Posterior vena cava (tissue), 2 donors: ENCODE data around the gene DNAL1. TPM values are rescaled to one million over a fixed set of nuclear protein-coding genes. Genes with fewer than 3 reads are reported as not detected.
"Not testable (repeated sequence)": the region's sequence is repeated elsewhere in the genome, so short reads cannot be mapped to it uniquely, and the experiment has no call there.

Experiments
- DNase-seq: peaks from one replicate; pipeline ENCODE4 v3.0.0-alpha.2; 2020; ENCODE audit warnings: low spot score
- intact Hi-C, 2 donors: fragments of 100-400 bp; cut with DNase I; formaldehyde crosslinking; loops; one replicate each; pipeline versions ENCODE4 v1.14.1 to v1.14.2; 2022 to 2023
- total RNA-seq, 2 donors: library from RNA; stranded (reverse); fragmentation: NEBNext Ultra II Directional; extraction: Animal tissue kit (Norgen Biotek cat#: 25700); gene quantifications; one replicate each; pipeline ENCODE4 v1.2.1, GENCODE V29; 2021
- donor health status: DM: yes; HTN: yes; CAD: no.
- donor health status: DM: yes; HTN: yes; CAD: no.

Gene DNAL1
- total RNA-seq, 2 donors from 2014 or later, result 20.2 to 32.7 TPM

DNA sequence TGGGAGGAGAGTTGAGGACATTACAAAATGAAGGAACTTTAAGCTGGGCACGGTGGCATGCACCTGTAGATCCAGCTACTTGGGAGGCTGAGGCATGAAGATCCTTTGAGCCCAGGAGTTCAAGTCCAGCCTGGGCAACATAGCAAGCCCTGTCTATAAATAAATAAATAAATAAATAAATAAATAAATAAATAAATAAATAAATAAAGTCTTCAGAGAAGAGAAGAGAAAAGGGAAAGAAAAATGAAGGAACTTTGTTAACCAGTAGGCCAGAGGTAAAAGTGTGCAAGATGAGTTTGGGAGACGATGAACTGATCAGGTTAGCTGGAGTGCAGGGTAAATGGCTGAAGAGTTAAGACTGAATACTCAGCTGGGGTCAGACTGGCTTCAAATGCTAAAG is 49.3 kb downstream of the DNAL1 start:
- no peak for DNase-seq
- intact Hi-C loops, result no loop called here

DNA sequence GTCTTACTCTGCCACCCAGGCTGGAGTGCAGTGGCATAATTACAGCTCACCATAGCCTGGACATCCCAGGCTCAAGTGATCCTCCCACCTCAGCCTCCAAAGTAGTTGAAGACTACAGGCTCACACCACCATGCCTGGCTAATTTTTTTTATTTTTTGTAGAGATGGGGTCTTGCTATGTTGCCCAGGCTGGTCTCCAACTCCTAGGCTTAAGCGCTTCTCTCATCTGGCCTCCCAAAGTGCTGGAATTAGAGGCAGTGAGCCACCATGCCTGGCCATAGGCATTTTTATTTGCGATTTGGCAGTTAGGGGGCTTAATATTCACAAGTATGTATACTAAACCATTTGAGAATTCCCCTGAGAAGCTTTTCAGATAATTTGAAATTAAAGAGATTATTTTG is 50.3 kb downstream of the DNAL1 start:
- intact Hi-C loops, result no loop called here

DNA sequence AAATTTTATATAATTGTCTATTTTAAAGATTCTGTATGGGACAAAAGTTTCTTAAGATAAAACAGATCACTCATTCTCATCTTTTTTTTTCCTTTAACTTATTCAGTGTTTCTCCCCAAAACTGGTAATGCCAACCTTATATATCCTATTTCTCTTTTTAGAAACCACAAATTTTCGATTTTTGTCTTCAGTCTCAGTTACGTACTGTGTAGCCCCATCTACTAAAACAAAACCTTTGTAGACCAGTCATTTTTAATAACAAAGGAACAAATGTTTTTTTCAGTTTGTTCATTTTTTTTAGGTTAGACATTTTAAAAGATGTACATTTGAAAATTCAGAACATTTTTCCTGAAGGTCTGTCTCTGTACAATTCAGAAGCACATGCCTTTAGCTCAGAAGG is 51.2 kb downstream of the DNAL1 start:
- intact Hi-C loops, result no loop called here
- DNase-seq, result no peak

More for the DNA sequence above, 50.3 kb downstream of the DNAL1 start:
- DNase-seq, result no peak

DNA sequence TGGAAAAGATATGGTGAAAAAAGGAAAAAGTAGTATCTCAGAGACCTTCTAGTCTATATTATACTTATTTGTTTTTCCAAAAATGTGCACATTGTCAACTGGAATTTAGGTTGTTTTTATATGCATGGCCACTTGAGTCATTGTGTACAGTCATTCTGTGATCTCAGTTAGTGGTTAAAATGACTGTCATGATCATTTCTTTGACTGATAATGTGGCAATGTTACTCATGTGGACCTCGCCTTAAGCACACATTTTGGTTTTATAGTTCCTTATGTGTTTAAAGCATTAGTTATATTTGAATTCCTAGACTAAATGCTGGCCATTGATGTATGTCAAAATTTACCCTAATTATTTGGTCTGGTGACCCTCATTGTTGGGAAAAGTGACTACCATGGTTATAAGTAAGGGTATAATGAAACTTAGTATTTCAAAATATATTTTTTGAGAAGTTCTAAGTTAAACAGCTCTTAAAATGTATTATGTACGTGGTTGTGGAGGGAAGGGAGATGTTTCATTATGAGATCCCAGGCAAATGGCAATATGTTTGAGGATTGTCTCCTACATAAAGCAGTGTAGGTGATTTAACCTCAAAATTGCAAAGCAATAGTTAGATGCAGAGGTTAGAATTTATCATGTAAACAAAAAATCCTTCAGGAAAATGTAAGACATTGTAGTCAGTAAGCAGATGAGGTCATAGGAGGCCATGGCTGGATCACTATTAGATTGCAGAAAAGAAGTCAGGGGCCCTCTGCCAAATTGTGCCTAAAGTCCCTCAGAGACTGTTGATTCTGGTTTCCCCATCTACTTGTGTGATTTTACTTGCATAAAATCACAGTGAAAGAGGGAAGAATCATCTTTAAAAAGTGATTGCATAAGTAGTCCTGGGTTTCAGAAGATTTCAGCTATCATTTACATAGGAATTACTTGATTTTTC is 51.9 kb downstream of the DNAL1 start:
- intact Hi-C loops, result no loop called here
- DNase-seq, result no peak

DNA sequence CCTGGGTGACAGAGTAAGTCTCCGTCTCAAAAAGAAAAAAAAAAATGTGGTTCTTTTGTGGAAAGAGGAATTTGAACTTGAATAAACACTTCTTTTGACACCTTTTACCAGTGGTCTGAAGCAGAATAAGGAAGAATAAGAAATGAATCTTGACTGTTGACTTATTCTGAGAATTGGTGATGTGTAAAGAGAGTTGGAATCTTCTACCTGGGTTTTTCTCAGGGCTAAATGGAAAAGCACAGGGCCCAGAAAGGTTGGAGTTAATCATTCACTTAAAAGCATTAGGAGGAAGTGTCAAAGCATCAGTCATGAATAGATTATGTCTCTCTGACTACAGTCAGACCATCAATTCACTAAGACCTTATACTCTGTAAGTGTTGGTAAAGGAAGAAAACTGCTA is 55.5 kb downstream of the DNAL1 start:
- DNase-seq, result no peak
- intact Hi-C loops, result no loop called here

DNA sequence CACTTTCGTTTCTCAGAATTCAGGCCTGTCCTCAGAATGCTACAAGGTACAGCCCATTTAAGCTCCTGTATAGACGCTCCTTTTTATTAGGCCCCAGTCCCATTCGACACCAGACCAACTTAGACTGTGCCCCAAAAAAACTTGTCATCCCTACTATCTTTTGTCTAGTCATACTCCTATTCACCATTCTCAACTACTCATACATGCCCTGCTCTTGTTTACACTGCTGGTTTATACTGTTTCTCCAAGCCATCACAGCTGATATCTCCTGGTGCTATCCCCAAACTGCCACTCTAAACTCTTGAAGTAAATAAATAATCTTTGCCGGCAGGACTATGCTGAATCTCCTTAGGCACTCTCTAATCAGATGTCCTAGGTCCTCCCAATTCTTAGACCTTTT is 63.3 kb downstream of the DNAL1 start:
- intact Hi-C loops, result not testable (repeated sequence)

DNA sequence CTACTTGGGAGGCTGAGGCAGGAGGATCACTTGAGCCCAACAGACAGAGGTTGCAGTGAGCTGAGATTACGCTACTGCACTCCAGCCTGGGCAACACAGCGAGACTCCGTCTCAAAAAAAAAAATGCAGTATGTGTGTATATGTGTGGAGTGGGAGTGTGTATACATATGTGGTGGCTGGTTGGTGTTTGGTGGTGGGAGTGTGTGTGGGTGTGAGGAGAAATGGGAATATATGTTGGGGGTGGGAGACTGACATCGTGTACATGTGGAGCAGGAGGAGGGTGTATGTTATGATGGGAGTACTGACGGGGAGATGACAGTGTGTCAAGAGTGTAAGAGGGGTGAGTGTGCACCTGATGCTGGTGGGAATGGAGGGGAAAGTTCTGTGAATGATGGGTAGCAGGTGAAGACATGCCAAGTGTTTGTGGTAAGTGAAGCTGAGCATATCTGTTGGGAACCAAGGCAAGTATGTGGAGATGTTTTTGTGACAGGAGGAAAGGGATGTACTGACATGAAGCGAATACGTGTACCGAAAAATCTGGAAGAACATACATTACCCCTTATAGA is 65.2 kb downstream of the DNAL1 start:
- DNase-seq, result no peak
- intact Hi-C loops, result no loop called here

More for the DNA sequence above, 63.3 kb downstream of the DNAL1 start:
- DNase-seq, result not testable (repeated sequence)

DNA sequence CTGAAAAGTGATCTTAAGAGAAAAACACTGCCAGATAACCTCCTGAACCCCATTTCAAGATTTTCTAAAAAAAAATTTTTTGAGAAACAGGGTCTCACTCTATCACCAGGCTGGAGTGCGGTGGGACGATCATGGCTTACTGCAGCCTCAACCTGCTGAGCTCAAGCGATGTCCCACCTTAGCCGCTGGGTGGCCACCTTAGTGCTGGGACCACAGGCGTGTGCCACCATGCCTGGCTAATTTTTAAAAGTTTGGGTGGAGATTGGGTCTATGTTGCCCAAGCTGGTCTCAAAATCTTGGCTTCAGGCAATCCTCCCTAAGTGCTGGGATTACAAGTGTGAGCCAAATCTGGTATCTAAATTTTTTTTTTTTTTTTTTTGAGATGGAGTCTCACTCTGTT is 66.0 kb downstream of the DNAL1 start:
- DNase-seq, result no peak
- intact Hi-C loops, result no loop called here

DNA sequence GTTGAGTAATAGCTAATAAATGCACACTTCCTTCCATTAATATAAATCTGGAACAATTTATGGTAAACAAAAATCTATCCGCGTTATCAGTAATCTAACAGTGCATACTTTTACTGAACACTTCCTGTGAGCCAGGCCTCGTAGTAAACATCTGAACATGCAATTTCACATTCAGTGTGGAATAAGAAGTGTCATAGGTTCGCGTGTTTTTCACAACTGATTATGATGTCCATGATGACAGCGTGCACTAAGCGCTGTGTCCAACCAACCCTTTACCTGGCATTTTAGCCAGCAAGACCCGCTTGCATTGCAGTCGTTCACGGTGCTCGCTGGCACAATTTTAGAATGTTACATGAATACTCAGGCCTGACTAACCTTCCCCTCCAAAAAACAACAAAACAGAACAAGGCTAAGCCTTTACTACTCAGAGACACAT is 67.3 kb downstream of the DNAL1 start:
- intact Hi-C loops, result no loop called here

GRCh38 chr14:73712540-73713180 is 67.9 kb downstream of the DNAL1 start:
- intact Hi-C loops, result no loop called here
- no peak for DNase-seq

More for the DNA sequence above, 67.3 kb downstream of the DNAL1 start:
- DNase-seq, result no peak

- no peak for DNase-seq
- intact Hi-C loops, result no loop called here
These were observed 68.5 kb downstream of the DNAL1 start for GRCh38 chr14:73713206-73713802.

GRCh38 chr14:73713803-73714655 is 69.2 kb downstream of the DNAL1 start, which contains the start of gene PNMA1:
Gene PNMA1 (minus strand): TSS chr14:73714384. CDS start chr14:73713639, 745 bp downstream.
- DNase-seq, result peak; percentile 94

DNA sequence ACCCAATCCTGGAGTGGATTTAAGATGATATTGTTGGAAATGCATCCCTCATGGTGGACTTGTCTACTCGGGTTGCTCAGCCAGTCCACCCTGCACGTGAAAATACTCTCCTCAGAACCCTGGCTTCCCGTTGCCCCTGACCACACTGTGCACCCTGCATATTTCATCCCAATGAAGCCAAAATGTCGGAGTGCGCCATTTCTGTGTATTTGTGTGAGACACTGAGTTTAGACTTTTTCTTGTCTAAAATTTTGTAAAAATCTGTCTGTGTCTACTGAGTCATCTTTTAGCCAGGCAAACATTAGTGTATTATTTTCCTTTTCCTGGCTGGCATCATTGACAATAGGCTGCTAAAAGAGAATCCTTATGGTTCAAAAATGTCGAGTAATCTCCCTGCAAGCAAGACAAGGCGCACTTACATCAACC is 69.9 kb downstream of the DNAL1 start:
- intact Hi-C loops, result no loop called here
- DNase-seq, result no peak

More at GRCh38 chr14:73713803-73714655, 69.2 kb downstream of the DNAL1 start, which contains the start of gene PNMA1:
- intact Hi-C loops, result no loop called here

GRCh38 chr14:73715707-73716106 is 70.9 kb downstream of the DNAL1 start:
- no peak for DNase-seq
- intact Hi-C loops, result no loop called here

- intact Hi-C loops, result no loop called here
- no peak for DNase-seq
These were observed 72.5 kb downstream of the DNAL1 start for GRCh38 chr14:73717266-73717665.

DNA sequence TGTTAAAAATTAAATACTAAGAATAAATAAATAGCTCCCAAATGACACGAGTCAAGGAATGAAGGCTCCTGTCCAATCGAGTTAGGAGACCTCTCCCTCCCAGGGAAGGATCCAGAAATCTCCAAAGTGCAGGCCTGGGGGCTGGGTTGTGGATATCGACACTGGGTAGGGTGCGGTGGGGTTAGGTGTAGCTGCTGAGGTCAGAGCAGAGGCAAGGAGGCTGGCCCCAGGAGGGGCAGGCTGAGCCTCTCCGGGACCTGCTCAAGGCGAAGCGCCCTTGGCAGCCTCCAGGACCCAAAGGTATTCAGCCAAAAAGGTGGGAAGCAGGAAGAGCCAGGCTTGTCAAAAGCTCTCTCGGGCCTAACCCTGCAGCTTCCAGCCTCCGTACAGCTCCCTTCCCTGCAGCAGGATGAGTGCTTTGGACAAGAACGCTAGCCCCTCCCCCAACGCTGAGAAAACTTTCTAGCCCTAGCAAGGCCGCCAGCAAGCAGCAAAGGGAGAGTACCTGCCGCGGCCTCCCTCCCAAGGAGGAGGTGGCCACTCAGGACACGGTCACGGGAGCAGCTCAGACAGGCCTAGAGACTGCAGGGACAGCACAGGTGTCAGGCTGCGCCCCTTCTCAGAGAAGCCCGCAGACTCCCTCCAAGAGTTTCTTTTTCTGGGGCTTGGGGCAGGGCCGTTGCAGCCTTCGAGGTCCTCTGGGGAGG is 73.1 kb downstream of the DNAL1 start:
- intact Hi-C loops, result no loop called here
- no peak for DNase-seq

DNA sequence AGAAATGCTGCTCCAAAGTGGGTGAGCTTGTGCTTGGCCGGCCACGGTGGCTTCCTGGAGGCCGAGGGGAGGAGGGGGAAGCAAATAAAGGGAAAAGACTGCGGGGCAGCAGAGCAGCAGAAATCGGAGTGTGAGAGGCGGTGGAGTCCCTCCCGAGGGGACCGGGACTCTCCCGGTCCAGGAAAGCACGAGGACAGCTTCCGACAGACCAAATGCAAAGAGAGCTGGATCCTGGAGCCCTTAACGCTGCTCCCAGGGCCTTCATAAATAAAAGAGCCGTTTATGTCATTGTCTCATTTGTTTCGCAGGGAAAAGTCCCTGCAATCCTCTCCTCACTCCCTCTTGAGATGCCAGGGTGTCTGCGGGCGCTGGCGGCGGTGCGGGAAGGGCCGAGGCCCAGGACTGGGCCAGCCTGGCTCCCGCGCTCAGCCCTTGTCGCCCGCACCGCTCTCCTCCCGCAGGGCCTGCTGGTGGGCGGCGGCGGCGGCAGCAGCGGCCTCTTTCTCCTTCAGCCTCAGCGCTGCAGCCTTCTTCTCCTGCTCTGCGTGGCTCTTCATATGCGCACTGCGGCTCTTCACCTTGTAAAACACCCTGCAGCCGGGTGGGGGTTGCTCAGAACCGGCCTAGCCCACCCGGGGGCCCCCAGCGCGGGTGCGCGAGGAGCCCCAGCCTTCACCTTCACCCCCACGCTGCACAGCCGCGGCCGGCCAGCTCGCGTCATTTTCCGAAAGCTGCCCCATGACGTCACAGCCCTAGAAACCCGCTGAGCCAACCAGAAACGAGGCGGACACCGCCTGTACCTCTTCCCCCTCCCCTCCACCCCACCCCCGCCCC is 73.8 kb downstream of the DNAL1 start:
- intact Hi-C loops, result no loop called here
- no peak for DNase-seq
